Neutrophil (primary cell): ENCODE results near the gene STAM2.
"Not testable (repeated sequence)": the region's sequence is repeated elsewhere in the genome, so short reads cannot be mapped to it uniquely, and the experiment has no call there.

Experiments used
- H3K27ac ChIP-seq: fragments of 200-600 bp; sonication (generic); 2 replicates; pipeline ENCODE4 v1.5.1; 2016; ENCODE audit warnings: mild to moderate bottlenecking, moderate library complexity
- H3K27me3 ChIP-seq: fragments of 200-600 bp; sonication (generic); 2 replicates; pipeline ENCODE4 v1.6.0; 2016; ENCODE audit warnings: mild to moderate bottlenecking
- H3K36me3 ChIP-seq: fragments of 200-600 bp; sonication (generic); 2 replicates; pipeline ENCODE4 v1.5.1; 2017
- H3K4me1 ChIP-seq, 2 experiments: fragments of 200-600 bp in 1 of 2; sonication (generic) in 1 of 2; 1 replicate in 1 of 2; 2 replicates in 1 of 2; pipeline versions ENCODE4 v1.5.1 to v1.6.1; 2013 to 2016; ENCODE audit warnings: low read depth in 1 of 2, low read length in 1 of 2, mild to moderate bottlenecking in 1 of 2, moderate library complexity in 1 of 2; ENCODE audit not compliant: control insufficient read depth in 1 of 2, insufficient read depth in 1 of 2
- H3K4me3 ChIP-seq, 2 experiments: fragments of 200-600 bp in 1 of 2; sonication (generic) in 1 of 2; 1 replicate in 1 of 2; 2 replicates in 1 of 2; pipeline ENCODE4 v1.5.1; 2013 to 2016; ENCODE audit warnings: low read depth in 1 of 2, low read length in 1 of 2, mild to moderate bottlenecking in 1 of 2, moderate library complexity in 1 of 2
- H3K9me3 ChIP-seq: fragments of 200-600 bp; sonication (generic); 2 replicates; pipeline ENCODE4 v1.5.1; 2016
- CTCF ChIP-seq: fragments of 200-600 bp; sonication (generic); IDR thresholded peaks from 2 replicates; pipeline ENCODE4 v1.5.1; 2016; ENCODE audit warnings: antibody characterized with exemption

The STAM2 gene

GRCh38 chr2:152167065-152167464, 8.5 kb downstream of the STAM2 start:
- TF ChIP-seq CTCF = no peak
- H3K27ac ChIP-seq = no peak overlapping the region
- H3K4me3 ChIP-seq = no peak overlapping the region
- H3K4me1 ChIP-seq = peaks cover 3 to 12% of the 10 kb centered on the region in 2 experiments
- H3K36me3 ChIP-seq = no peaks in the 10 kb centered on the region
- no peaks in the 10 kb centered on the region for H3K9me3 ChIP-seq
- no peaks in the 10 kb centered on the region for H3K27me3 ChIP-seq

- Histone ChIP-seq H3K4me3 (no peak overlapping the region), H3K27me3 (no peaks in the 10 kb centered on the region), H3K27ac (no peak overlapping the region), H3K36me3 (no peaks in the 10 kb centered on the region), H3K9me3 (no peaks in the 10 kb centered on the region), H3K4me1 (peaks cover 0 to 8% of the 10 kb centered on the region in 2 experiments)
- no peak for TF ChIP-seq CTCF
Measured at GRCh38 chr2:152166633-152167032, 8.9 kb downstream of the STAM2 start.

- Histone ChIP-seq H3K36me3 (no peaks in the 10 kb centered on the region), H3K27me3 (no peaks in the 10 kb centered on the region), H3K4me3 (no peak overlapping the region), H3K9me3 (no peaks in the 10 kb centered on the region), H3K27ac (no peak overlapping the region), H3K4me1 (peaks cover 0 to 5% of the 10 kb centered on the region in 2 experiments)
- TF ChIP-seq CTCF = no peak
Measured at GRCh38 chr2:152165780-152166179, 9.8 kb downstream of the STAM2 start.

- Histone ChIP-seq H3K27ac (no peak overlapping the region), H3K9me3 (no peaks in the 10 kb centered on the region), H3K4me3 (no peak overlapping the region), H3K36me3 (no peaks in the 10 kb centered on the region), H3K27me3 (no peaks in the 10 kb centered on the region), H3K4me1 (peaks cover 0 to 5% of the 10 kb centered on the region in 2 experiments)
- TF ChIP-seq CTCF = no peak
Measured at GRCh38 chr2:152165306-152165705, 10.3 kb downstream of the STAM2 start.

- H3K27ac ChIP-seq, H3K4me1 ChIP-seq, H3K36me3 ChIP-seq, H3K9me3 ChIP-seq, H3K4me3 ChIP-seq, H3K27me3 ChIP-seq: not testable (repeated sequence)
Measured at GRCh38 chr2:152163669-152164068, 11.9 kb downstream of the STAM2 start.

GRCh38 chr2:152162141-152162540, 13.4 kb downstream of the STAM2 start:
- no peak for TF ChIP-seq CTCF
- no peaks in the 10 kb centered on the region for H3K36me3 ChIP-seq
- H3K27me3 ChIP-seq = no peaks in the 10 kb centered on the region
- H3K4me1 ChIP-seq = peaks cover 0 to 4% of the 10 kb centered on the region in 2 experiments
- H3K4me3 ChIP-seq = no peak overlapping the region
- H3K9me3 ChIP-seq = no peaks in the 10 kb centered on the region
- no peak overlapping the region for H3K27ac ChIP-seq
